ENCODE results near the gene CD24. TPM values are rescaled to one million over a fixed set of nuclear protein-coding genes. Genes with fewer than 3 reads are reported as not detected.

CD24 gene
- total and polyA plus RNA-seq, 2 of the 8 experiments (the other 6 are each of a cell fraction or from before 2014, with no cell fraction given): 2,134 to 2,327 TPM

Other genes starting within 250 kb of the CD24 start
- gene MTRES1, start 53.5 kb upstream of the CD24 start, total RNA-seq (2021; fragmentation: NEBNext Ultra II Directional; extraction: Animal tissue kit (Norgen Biotek cat#: 25700)): 17.2 and 20.3 TPM in 2 replicates
- 5.2 and 6.4 TPM in 2 replicates for gene MTRES1, start 53.5 kb upstream of the CD24 start, polyA plus RNA-seq (2011; rRNA removed)
- gene BEND3, start 140.8 kb upstream of the CD24 start, total RNA-seq (2021; fragmentation: NEBNext Ultra II Directional; extraction: Animal tissue kit (Norgen Biotek cat#: 25700)): 38.8 and 40.8 TPM in 2 replicates
- gene BEND3, start 140.8 kb upstream of the CD24 start, polyA plus RNA-seq (2011; rRNA removed): 25.2 and 26.2 TPM in 2 replicates

Data from H1 (cell line).